ENCODE results near the gene EMILIN3.
A peak's percentile ranks its signal among the peaks of the same experiment; 100 is the strongest.

Gene EMILIN3

DNA sequence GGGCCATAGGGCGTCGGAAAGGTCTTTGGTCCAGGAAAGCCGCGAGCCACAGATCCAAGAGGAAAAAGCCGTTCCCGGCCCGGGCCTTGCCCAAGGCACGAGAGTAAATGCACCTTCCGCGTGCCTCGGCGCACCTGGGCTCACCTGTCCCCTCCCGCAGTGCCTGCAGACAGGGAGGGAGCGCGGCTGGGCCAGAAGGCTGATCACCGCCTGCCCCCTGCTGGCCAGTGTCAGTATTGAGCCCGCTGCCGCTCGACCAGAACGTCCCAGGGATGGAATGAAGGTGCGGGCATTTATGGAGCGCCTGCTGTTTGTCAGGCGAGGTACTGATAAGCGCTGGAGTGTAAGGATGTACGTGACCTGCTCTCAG is 26.7 kb downstream of the EMILIN3 start (continued):
- TF ChIP-seq, protein P1, sequence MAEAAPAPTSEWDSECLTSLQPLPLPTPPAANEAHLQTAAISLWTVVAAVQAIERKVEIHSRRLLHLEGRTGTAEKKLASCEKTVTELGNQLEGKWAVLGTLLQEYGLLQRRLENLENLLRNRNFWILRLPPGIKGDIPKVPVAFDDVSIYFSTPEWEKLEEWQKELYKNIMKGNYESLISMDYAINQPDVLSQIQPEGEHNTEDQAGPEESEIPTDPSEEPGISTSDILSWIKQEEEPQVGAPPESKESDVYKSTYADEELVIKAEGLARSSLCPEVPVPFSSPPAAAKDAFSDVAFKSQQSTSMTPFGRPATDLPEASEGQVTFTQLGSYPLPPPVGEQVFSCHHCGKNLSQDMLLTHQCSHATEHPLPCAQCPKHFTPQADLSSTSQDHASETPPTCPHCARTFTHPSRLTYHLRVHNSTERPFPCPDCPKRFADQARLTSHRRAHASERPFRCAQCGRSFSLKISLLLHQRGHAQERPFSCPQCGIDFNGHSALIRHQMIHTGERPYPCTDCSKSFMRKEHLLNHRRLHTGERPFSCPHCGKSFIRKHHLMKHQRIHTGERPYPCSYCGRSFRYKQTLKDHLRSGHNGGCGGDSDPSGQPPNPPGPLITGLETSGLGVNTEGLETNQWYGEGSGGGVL (tag by site-specific recombination; IDR thresholded peaks at IDR 0.05) = no peak
- TF ChIP-seq, protein P2, sequence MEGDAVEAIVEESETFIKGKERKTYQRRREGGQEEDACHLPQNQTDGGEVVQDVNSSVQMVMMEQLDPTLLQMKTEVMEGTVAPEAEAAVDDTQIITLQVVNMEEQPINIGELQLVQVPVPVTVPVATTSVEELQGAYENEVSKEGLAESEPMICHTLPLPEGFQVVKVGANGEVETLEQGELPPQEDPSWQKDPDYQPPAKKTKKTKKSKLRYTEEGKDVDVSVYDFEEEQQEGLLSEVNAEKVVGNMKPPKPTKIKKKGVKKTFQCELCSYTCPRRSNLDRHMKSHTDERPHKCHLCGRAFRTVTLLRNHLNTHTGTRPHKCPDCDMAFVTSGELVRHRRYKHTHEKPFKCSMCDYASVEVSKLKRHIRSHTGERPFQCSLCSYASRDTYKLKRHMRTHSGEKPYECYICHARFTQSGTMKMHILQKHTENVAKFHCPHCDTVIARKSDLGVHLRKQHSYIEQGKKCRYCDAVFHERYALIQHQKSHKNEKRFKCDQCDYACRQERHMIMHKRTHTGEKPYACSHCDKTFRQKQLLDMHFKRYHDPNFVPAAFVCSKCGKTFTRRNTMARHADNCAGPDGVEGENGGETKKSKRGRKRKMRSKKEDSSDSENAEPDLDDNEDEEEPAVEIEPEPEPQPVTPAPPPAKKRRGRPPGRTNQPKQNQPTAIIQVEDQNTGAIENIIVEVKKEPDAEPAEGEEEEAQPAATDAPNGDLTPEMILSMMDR (tag by site-specific recombination; IDR thresholded peaks at IDR 0.05) = peak; percentile 97
- peak; percentile 45; the same call in 1 of the 2 replicates for TF ChIP-seq ZSCAN30 (tag by site-specific recombination; IDR thresholded peaks at IDR 0.05)
- TF ChIP-seq, protein P3, sequence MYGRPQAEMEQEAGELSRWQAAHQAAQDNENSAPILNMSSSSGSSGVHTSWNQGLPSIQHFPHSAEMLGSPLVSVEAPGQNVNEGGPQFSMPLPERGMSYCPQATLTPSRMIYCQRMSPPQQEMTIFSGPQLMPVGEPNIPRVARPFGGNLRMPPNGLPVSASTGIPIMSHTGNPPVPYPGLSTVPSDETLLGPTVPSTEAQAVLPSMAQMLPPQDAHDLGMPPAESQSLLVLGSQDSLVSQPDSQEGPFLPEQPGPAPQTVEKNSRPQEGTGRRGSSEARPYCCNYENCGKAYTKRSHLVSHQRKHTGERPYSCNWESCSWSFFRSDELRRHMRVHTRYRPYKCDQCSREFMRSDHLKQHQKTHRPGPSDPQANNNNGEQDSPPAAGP (tag by site-specific recombination; IDR thresholded peaks at IDR 0.05) = 0 out of 2 replicates have a peak, but pooled peaks have one; percentile 39
- no peak for TF ChIP-seq ZBTB21 (tag by site-specific recombination; IDR thresholded peaks at IDR 0.05)
- peak; percentile 69 for TF ChIP-seq GLIS1 (tag by site-specific recombination; IDR thresholded peaks at IDR 0.05)
- TF ChIP-seq ZSCAN16 (tag by site-specific recombination; IDR thresholded peaks at IDR 0.05) = peak; percentile 61; the same call in 1 of the 2 replicates
- peak; percentile 25; the same call in 1 of the 2 replicates for TF ChIP-seq KLF8 (tag by site-specific recombination; IDR thresholded peaks at IDR 0.05)
- TF ChIP-seq ZEB2 (tag by site-specific recombination; IDR thresholded peaks at IDR 0.05) = peak; percentile 99
- peak; percentile 99 for TF ChIP-seq ZNF792 (tag by site-specific recombination; IDR thresholded peaks at IDR 0.05)
- TF ChIP-seq ZNF2 (tag by site-specific recombination; IDR thresholded peaks at IDR 0.05) = peak; percentile 74; the same call in 1 of the 2 replicates
- TF ChIP-seq GLIS2 (tag by site-specific recombination; IDR thresholded peaks at IDR 0.05) = peak; percentile 60
- TF ChIP-seq ZNF394 (tag by site-specific recombination; IDR thresholded peaks at IDR 0.05; ENCODE audit: borderline replicate concordance) = peak; percentile 33; the same call in 1 of the 2 replicates
- TF ChIP-seq ZNF600 (tag by site-specific recombination; IDR thresholded peaks at IDR 0.05) = peak; percentile 77
- TF ChIP-seq ZNF610 (tag by site-specific recombination; IDR thresholded peaks at IDR 0.05; ENCODE audit: borderline replicate concordance) = peak; percentile 62; the same call in 1 of the 2 replicates
- TF ChIP-seq SP7 (tag by site-specific recombination; IDR thresholded peaks at IDR 0.05) = peak; percentile 58
- TF ChIP-seq ZNF366 (tag by site-specific recombination; conservative IDR thresholded peaks at IDR 0.05) = peak; percentile 87
- 0 out of 2 replicates have a peak, but pooled peaks have one; percentile 27 for TF ChIP-seq ZNF24 (tag by site-specific recombination; IDR thresholded peaks at IDR 0.05)

DNA sequence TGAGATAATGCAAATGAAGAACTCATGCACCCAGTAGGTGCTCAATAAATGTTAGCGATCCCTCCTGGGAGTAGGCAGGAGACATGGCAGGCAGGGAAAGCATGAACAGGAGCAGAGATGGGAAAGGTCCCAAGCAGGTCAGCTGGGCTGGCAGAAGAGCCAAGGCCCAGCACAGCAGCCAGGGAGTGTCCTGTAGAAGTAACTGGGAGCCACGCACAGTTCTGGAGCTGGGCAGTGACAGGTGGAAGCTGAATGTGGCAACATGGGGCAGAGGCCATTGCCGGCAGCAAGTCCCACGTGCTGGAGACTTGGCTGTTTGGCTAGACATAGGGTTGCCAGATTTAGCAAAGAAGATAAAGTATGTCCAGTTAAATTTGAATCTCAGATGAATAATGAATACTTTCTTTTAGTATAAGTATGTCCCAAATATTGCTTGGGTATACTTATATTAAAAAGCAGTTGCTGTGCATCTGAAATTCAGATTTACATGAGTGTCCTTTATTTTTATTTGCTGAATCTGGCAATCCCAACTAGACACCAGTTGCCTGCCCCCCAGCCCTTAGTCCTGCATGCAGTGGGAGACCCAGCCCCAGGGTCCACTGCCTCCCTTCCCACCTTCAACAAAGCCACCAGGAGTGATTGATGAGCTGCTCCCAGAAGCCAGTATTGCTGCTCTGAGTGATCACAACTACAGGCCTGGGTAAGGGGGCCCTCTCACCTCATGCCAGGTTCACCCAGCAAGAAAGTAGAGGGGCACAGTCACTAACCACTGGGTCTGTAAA is 29.7 kb downstream of the EMILIN3 start:
- no peak overlapping the region for H3K4me3 ChIP-seq (ENCODE audit: low read depth, low read length)
- H3K36me3 ChIP-seq (ENCODE audit: control insufficient read depth in 2 of 2, insufficient read depth in 1 of 2, low read length in 2 of 2) = no peaks in the 10 kb centered on the region
- TF ChIP-seq SP2 (tag by site-specific recombination; IDR thresholded peaks at IDR 0.05) (no peak), ZNF341 (tag by site-specific recombination; IDR thresholded peaks at IDR 0.05; ENCODE audit: low read depth) (no peak), ZNF510 (tag by site-specific recombination; IDR thresholded peaks at IDR 0.05; ENCODE audit: insufficient replicate concordance) (no peak), ZNF16 (tag by site-specific recombination; IDR thresholded peaks at IDR 0.05; ENCODE audit: low read depth) (peak; percentile 61)
- H3K4me1 ChIP-seq (ENCODE audit: control insufficient read depth, insufficient read depth, low read length) = no peaks in the 10 kb centered on the region; the same call in 1 of the 2 replicates
- no peak overlapping the region for H3K27ac ChIP-seq (ENCODE audit: extremely low read depth, low read depth, low read length)
- POLR2A ChIA-PET = no interaction called here
- H3K9me3 ChIP-seq (ENCODE audit: control insufficient read depth, insufficient read depth, low read depth, low read length) = no peaks in the 10 kb centered on the region
- CTCF ChIA-PET = interaction anchor here (5.4 kb wide), 1 partner anchor 165 kb away, joined by 106 read pairs; no protein-coding TSS in a partner anchor
